Measurements from ENCODE around the gene PDE4D.

Gene PDE4D

GRCh38 chr5:58970766-58971165 lies 922.8 kb downstream of the PDE4D start:
- POLR2A ChIA-PET = no interaction called here
- no peak for DNase-seq (ENCODE audit: extremely low spot score)
- TF ChIP-seq FOXM1 (IDR thresholded peaks at IDR 0.05; ENCODE audit: borderline replicate concordance) (no peak), ELF4 (IDR thresholded peaks at IDR 0.05) (no peak), LEF1 (IDR thresholded peaks at IDR 0.05; ENCODE audit: borderline replicate concordance) (no peak), ARNT (IDR thresholded peaks at IDR 0.05) (no peak)
- CTCF ChIA-PET = interaction anchor here (1.2 kb wide), 1 partner anchor 85 kb away, joined by 3 read pairs; no protein-coding TSS in a partner anchor

GRCh38 chr5:58969795-58970194 lies 923.7 kb downstream of the PDE4D start:
- ChIA-PET POLR2A (no interaction called here), CTCF (no interaction called here)

GRCh38 chr5:58969253-58969652 lies 924.3 kb downstream of the PDE4D start:
- no peak for DNase-seq (ENCODE audit: extremely low spot score)
- ChIA-PET POLR2A (no interaction called here), CTCF (no interaction called here)
- TF ChIP-seq TARDBP (IDR thresholded peaks at IDR 0.05) = no peak

More at GRCh38 chr5:58969795-58970194, 923.7 kb downstream of the PDE4D start:
- no peak for DNase-seq (ENCODE audit: extremely low spot score)
- TF ChIP-seq ZNF384 (IDR thresholded peaks at IDR 0.05) (no peak), BHLHE40 (IDR thresholded peaks at IDR 0.05; ENCODE audit: borderline replicate concordance) (no peak), FOXK2 (IDR thresholded peaks at IDR 0.05) (no peak), CTBP1 (IDR thresholded peaks at IDR 0.05; ENCODE audit: borderline replicate concordance) (no peak)

- POLR2A ChIA-PET = no interaction called here
- CTCF ChIA-PET = no interaction called here
- no peak for DNase-seq (ENCODE audit: extremely low spot score)
- TF ChIP-seq FOXA1 (IDR thresholded peaks at IDR 0.05) (no peak), NFRKB (IDR thresholded peaks at IDR 0.05) (no peak), ELF4 (IDR thresholded peaks at IDR 0.05) (no peak), BHLHE40 (IDR thresholded peaks at IDR 0.05; ENCODE audit: borderline replicate concordance) (no peak)
These were observed 925.2 kb downstream of the PDE4D start for GRCh38 chr5:58968350-58968749.

GRCh38 chr5:58967597-58968281 lies 925.8 kb downstream of the PDE4D start:
- TF ChIP-seq FOXA1 (IDR thresholded peaks at IDR 0.05) (no peak), FOXK2 (IDR thresholded peaks at IDR 0.05) (no peak), SUZ12 (IDR thresholded peaks at IDR 0.05) (no peak), FOXM1 (IDR thresholded peaks at IDR 0.05; ENCODE audit: borderline replicate concordance) (no peak), NFRKB (IDR thresholded peaks at IDR 0.05) (no peak)
- TF ChIP-seq, protein P1, sequence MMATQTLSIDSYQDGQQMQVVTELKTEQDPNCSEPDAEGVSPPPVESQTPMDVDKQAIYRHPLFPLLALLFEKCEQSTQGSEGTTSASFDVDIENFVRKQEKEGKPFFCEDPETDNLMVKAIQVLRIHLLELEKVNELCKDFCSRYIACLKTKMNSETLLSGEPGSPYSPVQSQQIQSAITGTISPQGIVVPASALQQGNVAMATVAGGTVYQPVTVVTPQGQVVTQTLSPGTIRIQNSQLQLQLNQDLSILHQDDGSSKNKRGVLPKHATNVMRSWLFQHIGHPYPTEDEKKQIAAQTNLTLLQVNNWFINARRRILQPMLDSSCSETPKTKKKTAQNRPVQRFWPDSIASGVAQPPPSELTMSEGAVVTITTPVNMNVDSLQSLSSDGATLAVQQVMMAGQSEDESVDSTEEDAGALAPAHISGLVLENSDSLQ (IDR thresholded peaks at IDR 0.05) = no peak
- ChIA-PET POLR2A (no interaction called here), CTCF (no interaction called here)
- DNase-seq (ENCODE audit: extremely low spot score) = no peak

DNA sequence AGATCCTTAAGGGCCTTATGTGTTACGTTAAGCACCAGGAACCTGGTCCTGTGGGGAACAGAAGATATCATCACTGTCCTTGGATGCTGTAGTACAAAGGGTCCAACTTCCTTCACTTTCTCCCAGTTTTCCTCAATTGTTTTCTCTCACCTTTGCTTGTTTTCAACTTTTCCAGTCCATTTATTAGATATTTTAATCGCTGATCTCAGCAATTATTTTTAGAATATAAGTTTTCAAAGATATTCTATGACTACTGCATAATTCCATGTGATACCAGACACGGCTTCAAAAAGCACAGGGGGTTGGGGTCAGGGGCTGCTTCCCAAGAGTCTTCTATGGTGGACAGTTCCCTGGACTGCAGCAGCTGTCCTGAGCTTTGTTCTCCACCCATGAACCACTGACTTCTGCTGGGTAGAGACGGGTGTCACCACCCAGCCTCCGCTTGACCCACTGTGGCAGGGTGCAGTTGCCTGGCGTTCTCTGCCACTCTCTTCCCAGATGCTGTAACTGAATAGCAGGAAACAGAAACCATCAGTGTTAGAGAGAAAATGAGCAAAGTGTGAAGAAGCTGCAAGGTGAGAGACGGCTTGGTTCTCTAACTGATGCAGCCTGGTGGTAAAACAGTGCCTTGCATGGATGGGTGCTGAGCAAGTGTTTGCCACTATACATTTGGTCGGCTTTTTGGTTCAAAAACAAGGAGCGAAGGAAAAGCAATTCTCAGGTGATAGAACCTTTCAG lies 927.7 kb downstream of the PDE4D start:
- DNase-seq (ENCODE audit: extremely low spot score) = no peak
- CTCF ChIA-PET = interaction anchor here (0.6 kb wide), 1 partner anchor 20 kb away, joined by 3 read pairs; no protein-coding TSS in a partner anchor
- TF ChIP-seq SP1 (IDR thresholded peaks at IDR 0.05) = no peak
- no peak for TF ChIP-seq HDGF (IDR thresholded peaks at IDR 0.05; ENCODE audit: borderline replicate concordance)
- no peak for TF ChIP-seq ZNF384 (IDR thresholded peaks at IDR 0.05)
- TF ChIP-seq SUZ12 (IDR thresholded peaks at IDR 0.05) = no peak
- TF ChIP-seq FOXM1 (IDR thresholded peaks at IDR 0.05; ENCODE audit: borderline replicate concordance) = no peak
- no peak for TF ChIP-seq FOXK2 (IDR thresholded peaks at IDR 0.05)
- TF ChIP-seq, protein P1 (IDR thresholded peaks at IDR 0.05) = no peak
- TF ChIP-seq CTBP1 (IDR thresholded peaks at IDR 0.05; ENCODE audit: borderline replicate concordance) = no peak
- TF ChIP-seq FOXA1 (IDR thresholded peaks at IDR 0.05) = no peak
- POLR2A ChIA-PET = interaction anchor here (0.6 kb wide), 1 partner anchor 105 kb away, joined by 3 read pairs; no protein-coding TSS in a partner anchor

DNA sequence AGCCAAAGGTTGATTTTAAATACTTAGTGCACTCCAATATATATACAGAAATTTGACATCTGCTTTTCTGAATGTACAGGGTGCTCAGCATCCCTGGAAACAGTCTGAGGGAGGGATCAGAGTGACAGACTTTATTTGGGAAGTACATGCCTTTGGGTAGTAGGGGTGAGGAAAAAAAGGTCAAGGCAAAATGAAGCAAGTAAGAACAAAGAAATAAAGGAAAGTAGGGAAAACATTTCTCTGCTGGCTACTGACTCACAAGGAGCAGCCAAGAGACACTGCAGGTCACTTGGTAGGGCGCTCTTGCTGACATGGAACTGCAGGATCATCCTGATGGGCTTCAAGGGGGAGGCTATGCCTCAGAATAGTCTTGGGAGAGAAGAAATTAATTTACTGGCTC lies 929.7 kb downstream of the PDE4D start:
- DNase-seq (ENCODE audit: extremely low spot score) = no peak
- ChIA-PET POLR2A (no interaction called here), CTCF (no interaction called here)
- TF ChIP-seq, protein P1 (IDR thresholded peaks at IDR 0.05) = no peak
- TF ChIP-seq FOXM1 (IDR thresholded peaks at IDR 0.05; ENCODE audit: borderline replicate concordance) (no peak), LEF1 (IDR thresholded peaks at IDR 0.05; ENCODE audit: borderline replicate concordance) (no peak), FOXA1 (IDR thresholded peaks at IDR 0.05) (no peak), SP1 (IDR thresholded peaks at IDR 0.05) (no peak), HDGF (IDR thresholded peaks at IDR 0.05; ENCODE audit: borderline replicate concordance) (no peak), SUZ12 (IDR thresholded peaks at IDR 0.05) (no peak), CTBP1 (IDR thresholded peaks at IDR 0.05; ENCODE audit: borderline replicate concordance) (no peak), NFRKB (IDR thresholded peaks at IDR 0.05) (no peak), ELF4 (IDR thresholded peaks at IDR 0.05) (no peak), ZNF384 (IDR thresholded peaks at IDR 0.05) (no peak), TARDBP (IDR thresholded peaks at IDR 0.05) (no peak), ARNT (IDR thresholded peaks at IDR 0.05) (no peak), L3MBTL2 (conservative IDR thresholded peaks at IDR 0.05) (no peak), FOXK2 (IDR thresholded peaks at IDR 0.05) (no peak)

Measured in HEK293T (cell line).